HG03097 (cell line): ENCODE data around the gene HS3ST4.

Experiments
- ATAC-seq: cut with Tn5 transposase; IDR thresholded peaks from one replicate; pipeline ENCODE4 v1.9.1; 2021; ENCODE audit not compliant: unreplicated experiment, low FRiP score

Gene HS3ST4

GRCh38 chr16:26157319-26157718 is 465.6 kb downstream of the HS3ST4 start:
- ATAC-seq: no peak

DNA sequence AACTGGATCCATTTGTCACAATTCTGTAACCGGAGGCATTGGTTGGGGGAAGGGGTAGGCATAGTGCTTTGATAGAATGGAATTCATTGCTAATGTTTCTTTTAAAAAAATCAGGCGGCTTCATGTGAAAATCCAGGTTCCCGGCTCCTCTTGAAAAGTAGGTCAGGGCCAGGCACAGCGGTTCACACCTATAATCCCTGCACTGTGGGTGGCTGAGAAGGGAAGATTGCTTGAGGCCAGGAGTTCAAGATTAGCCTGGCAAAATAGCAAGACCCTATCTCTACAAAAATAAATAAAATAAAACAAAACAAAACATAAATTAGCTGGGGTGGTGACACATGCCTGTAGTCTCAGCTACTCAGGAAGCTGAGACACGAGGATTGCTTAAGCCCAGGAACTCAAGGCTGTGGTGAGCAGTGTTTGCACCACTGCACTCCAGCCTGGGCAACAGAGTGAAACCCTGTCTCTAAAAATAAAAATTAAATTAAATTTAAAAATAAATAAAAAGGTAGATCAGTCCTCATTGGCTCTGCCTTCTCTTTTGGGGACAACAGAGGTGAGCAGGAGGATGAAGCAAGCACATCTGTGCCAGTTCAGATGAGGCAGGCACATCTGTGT is 466.5 kb downstream of the HS3ST4 start:
- ATAC-seq: no peak

GRCh38 chr16:26161461-26162180 is 469.9 kb downstream of the HS3ST4 start:
- no peak for ATAC-seq

DNA sequence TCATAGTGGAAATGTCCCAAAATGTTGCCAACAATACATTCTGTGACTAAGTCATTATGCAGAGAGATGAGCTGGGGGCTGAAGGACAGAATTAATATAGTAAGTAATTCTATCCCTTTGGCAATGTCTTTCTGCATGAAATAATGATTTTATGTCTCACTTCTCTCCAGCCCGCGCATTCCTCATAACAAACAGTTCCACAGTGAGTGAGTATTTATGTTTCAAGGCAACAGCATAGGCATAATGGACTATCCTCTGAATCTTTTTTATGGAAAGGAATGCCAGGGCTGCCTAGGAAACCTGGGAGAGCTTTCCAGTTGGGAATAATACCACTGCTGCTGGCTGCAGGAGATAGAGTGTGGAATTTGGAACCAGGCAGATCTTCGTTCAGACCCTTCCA is 477.7 kb downstream of the HS3ST4 start:
- ATAC-seq: no peak

DNA sequence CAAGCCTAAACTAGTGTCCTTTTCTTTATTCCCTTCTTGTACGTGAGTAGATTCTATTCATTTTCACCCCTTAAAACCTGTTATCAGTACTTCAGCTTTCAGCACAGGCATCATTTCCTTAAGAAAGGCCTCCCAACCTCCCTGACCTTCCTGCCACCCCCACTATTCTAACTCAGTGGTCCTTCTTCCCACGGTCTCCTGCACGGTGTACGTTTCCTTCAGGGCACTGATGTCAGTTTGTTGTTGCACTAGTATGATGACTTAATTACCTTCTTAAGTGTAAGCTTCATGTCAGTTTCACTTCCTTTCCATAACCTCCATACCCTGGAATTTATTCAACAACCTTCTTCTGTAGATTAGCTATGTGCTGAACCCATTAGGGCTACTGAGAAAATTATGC is 484.2 kb downstream of the HS3ST4 start:
- no peak for ATAC-seq

DNA sequence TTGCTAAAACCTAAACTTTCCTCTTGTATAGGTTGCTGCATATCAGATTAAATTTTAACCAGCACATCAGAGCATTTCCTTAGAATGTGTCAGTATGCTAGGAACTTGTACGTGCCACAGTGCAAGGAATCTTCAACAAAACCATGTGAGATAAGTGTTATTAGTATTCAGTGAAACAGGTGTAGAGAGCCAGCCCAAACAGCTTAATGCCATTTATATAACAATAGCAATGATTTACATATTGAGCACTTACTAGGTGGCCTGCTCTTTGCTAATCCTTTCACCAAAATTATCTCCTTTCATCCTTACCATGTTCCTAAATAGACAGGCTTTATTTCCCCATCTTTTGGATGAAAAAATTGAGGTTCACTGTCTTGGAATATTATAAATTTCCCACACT is 485.7 kb downstream of the HS3ST4 start:
- no peak for ATAC-seq

DNA sequence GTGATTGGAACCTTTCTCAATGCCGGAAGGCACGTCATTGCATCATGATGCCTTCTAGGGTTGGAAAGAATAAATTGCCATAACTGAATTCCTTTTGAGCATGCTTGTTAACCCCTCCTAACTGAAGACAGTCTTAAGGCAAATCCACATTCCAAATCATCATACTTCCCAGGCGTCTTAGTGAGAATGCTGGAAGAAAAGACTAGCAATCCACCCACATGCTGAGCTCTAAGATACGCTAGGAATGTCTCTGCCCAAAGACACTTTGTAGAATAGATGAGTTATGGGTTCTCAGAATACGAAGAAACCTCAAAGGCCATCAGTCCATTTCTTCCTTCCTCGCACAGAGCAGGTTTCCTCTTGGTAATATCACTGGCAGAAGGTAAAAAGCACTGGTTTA is 486.5 kb downstream of the HS3ST4 start:
- ATAC-seq: no peak

GRCh38 chr16:26186091-26186615 is 494.4 kb downstream of the HS3ST4 start:
- no peak for ATAC-seq
